ENCODE data around the gene POLR2J.

Gene POLR2J

GRCh38 chr7:102451371-102452054 lies 27.2 kb downstream of the POLR2J start:
- DNase-seq = no peak
- in situ Hi-C loops (cut with HindIII; ENCODE audit: low pct_ligation_motif_present, low pct_unique_long_range_greater_than_20kb, low sequenced_read_pairs) = no loop called here

DNA sequence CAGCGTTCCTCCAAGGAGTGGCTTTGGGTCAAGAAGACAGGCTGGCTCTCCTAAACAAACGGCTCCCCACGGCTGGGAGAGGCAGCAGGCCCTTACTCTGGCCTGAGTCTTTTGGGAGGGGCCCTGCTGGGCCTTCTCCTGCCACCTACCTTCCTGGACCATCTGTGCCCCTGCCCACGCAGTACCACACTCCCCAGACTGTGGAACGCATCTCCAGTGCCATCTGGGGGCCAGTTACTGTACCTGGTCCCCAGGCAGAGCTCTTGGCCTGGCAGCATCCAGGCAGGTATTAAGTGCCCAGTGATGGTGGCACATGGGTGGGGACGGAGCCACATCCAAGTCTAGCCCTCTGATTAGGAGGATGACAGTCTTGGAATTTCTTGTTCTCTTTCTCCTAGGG lies 28.5 kb downstream of the POLR2J start:
- DNase-seq = peak; percentile 38
- in situ Hi-C loops (cut with HindIII; ENCODE audit: low pct_ligation_motif_present, low pct_unique_long_range_greater_than_20kb, low sequenced_read_pairs) = no loop called here

GRCh38 chr7:102449136-102449535 lies 29.6 kb downstream of the POLR2J start:
- in situ Hi-C loops (cut with HindIII; ENCODE audit: low pct_ligation_motif_present, low pct_unique_long_range_greater_than_20kb, low sequenced_read_pairs) = no loop called here
- DNase-seq = no peak

DNA sequence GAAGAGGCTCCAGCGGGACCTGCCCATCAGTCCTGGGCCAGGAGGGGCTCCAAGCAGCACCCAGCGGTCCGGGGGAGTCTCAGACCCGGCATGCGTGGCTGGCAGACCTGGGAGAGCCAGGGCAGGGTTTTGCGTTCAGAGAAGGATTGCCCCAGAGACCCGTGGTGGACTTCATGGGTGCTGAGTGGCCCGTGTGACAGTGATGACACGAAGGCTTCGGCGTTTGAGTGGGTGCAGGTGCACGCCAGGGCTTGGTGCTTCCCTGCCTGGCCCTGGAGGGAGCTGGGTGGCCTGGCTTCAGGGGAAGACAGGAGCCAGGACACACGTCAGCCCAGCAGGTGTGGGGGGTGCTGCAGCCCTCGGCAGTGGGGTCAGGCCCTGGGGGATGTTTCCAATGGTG lies 31.4 kb downstream of the POLR2J start:
- in situ Hi-C loops (cut with HindIII; ENCODE audit: low pct_ligation_motif_present, low pct_unique_long_range_greater_than_20kb, low sequenced_read_pairs) = no loop called here
- no peak for DNase-seq

GRCh38 chr7:102446387-102447156 lies 32.1 kb downstream of the POLR2J start:
- in situ Hi-C loops (cut with HindIII; ENCODE audit: low pct_ligation_motif_present, low pct_unique_long_range_greater_than_20kb, low sequenced_read_pairs) = no loop called here
- DNase-seq = no peak

DNA sequence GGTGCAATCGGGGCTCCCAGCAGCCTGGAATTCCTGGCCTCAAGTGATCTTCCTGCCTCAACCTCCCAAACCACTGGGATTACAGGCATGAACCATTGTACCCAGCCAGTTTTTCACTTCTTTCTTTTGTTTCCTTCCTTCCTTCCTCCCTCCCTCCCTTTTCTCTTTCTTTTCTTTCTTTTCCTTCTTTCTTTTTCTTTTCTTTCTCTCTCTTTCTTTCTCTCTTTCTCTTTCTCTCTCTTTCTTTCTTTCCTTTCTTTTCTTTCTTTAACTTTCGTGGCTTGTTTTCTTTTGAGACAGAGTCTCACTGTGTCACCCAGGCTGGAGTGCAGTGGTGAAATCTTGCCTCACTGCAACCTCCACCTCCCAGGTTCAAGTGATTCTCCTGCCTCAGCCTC lies 33.0 kb downstream of the POLR2J start:
- no peak for DNase-seq
- in situ Hi-C loops (cut with HindIII; ENCODE audit: low pct_ligation_motif_present, low pct_unique_long_range_greater_than_20kb, low sequenced_read_pairs) = no loop called here

- DNase-seq = no peak
- in situ Hi-C loops (cut with HindIII; ENCODE audit: low pct_ligation_motif_present, low pct_unique_long_range_greater_than_20kb, low sequenced_read_pairs) = no loop called here
Measured at GRCh38 chr7:102444961-102445673, 33.6 kb downstream of the POLR2J start.

DNA sequence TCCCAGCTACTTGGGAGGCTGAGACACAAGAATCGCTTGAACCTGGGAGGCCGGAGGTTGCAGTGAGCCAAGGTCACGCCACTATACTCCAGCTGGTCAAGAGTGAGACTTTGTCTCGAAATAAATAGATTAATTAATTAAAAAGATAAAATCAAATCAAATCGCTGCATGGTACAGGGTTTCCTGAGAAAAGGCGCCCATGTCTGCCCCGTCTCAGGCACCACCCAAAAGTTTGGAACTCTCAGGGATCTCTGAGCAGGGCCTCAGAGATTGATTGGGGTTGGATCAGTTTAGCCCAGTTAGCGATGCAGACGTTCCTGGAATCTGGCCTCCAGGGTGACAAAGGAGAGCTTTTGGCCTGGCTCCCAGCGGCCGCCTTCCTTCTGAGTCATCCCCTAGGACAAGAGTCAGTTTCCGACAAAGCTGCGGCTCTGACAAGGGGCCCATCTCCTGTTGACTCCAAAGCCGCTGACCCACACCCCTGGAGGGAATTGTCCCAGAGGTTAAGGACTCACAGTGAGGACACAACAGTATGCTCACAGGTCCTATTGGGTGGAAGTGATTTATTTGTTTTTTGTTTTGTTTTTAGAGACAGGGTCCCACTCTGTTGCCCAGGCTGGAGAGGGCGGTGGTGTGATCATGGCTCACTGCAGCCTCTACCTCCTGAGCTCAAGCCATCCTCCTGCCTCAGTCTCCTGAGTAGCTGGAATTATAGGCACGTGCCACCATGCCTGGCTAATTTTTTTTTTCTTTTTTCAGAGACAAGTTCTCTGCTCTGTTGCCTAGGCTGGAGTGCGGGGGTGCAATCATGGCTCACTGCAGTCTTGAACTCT lies 38.5 kb downstream of the POLR2J start:
- in situ Hi-C loops (cut with HindIII; ENCODE audit: low pct_ligation_motif_present, low pct_unique_long_range_greater_than_20kb, low sequenced_read_pairs) = no loop called here
- DNase-seq = peak; percentile 89

DNA sequence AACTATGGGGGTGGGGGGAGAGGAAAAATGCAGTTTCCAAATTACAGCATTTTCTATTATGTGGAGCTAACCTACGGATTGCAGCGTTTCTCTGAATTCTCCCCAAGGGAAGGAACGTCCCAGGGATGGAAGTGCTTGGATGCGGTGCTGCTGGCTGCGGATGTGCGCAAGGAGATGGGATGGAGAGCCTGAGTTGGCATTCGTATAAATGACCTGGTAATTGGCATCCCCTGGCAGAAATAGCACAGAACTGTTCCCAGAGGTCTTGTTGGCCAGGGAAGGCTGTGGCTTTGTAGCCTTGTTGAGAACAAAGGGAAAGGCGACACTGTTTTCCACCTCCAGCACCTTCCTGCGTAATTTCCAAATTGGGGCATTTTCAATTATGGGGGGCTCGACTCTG lies 42.6 kb downstream of the POLR2J start:
- in situ Hi-C loops (cut with HindIII; ENCODE audit: low pct_ligation_motif_present, low pct_unique_long_range_greater_than_20kb, low sequenced_read_pairs) = no loop called here
- no peak for DNase-seq

- DNase-seq = no peak
- in situ Hi-C loops (cut with HindIII; ENCODE audit: low pct_ligation_motif_present, low pct_unique_long_range_greater_than_20kb, low sequenced_read_pairs) = no loop called here
Measured at GRCh38 chr7:102434039-102434486, 44.7 kb downstream of the POLR2J start.

- in situ Hi-C loops (cut with HindIII; ENCODE audit: low pct_ligation_motif_present, low pct_unique_long_range_greater_than_20kb, low sequenced_read_pairs) = no loop called here
- peak; percentile 87 for DNase-seq
Measured at GRCh38 chr7:102433219-102434038, 45.3 kb downstream of the POLR2J start, which contains the start of gene ORAI2. TSS of gene ORAI2 (plus strand) at chr7:102433575. CDS start at chr7:102438957, 5,382 bp downstream.

DNA sequence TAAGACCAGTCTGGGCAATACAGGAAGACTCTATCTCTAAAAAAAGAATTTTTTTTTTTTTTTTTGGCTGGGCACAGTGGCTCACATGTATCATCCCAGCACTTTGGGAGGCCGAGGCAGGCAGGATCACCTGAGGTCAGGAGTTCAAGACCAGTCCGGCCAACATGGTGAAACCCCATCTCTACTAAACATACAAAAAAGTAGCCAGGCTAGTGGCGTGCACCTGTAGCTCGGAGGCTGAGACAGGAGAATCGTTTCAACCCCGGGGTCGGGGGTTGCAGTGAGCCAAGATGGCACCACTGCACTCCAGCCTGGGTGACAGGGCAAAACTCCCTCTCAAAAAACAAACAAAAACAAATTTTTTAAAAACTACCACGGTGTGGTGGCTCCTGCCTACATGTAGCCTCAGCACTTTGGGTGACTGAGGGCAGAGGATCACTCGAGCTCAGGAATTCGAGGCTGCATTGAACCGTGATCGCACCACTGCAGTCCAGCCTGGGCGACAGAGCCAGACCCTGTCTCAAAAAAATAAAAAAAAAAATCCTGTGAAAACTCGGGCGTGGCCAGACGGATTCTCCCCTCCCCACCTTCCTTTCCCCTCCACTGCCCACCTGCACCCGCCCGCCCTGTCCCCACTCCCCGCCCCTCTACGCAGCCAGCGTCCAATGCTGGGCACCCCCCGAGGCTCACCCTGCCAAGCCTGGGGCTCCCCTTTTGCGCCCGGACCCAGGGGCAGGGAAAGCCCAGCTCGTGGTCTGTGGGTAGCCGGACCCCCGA lies 46.1 kb downstream of the POLR2J start:
- peak; percentile 51 for DNase-seq
- in situ Hi-C loops (cut with HindIII; ENCODE audit: low pct_ligation_motif_present, low pct_unique_long_range_greater_than_20kb, low sequenced_read_pairs) = no loop called here

- peak; percentile 57 for DNase-seq
Measured at GRCh38 chr7:102431617-102432298, 47.0 kb downstream of the POLR2J start.

GRCh38 chr7:102429141-102429899 lies 49.4 kb downstream of the POLR2J start:
- in situ Hi-C loops (cut with HindIII; ENCODE audit: low pct_ligation_motif_present, low pct_unique_long_range_greater_than_20kb, low sequenced_read_pairs) = no loop called here
- no peak for DNase-seq

More at GRCh38 chr7:102431617-102432298, 47.0 kb downstream of the POLR2J start:
- in situ Hi-C loops (cut with HindIII; ENCODE audit: low pct_ligation_motif_present, low pct_unique_long_range_greater_than_20kb, low sequenced_read_pairs) = no loop called here

GRCh38 chr7:102427019-102427405 lies 51.7 kb downstream of the POLR2J start:
- in situ Hi-C loops (cut with HindIII; ENCODE audit: low pct_ligation_motif_present, low pct_unique_long_range_greater_than_20kb, low sequenced_read_pairs) = no loop called here

More at GRCh38 chr7:102427019-102427405, 51.7 kb downstream of the POLR2J start:
- no peak for DNase-seq

Data from ACHN (cell line).